Stimulated activated CD4-positive, alpha-beta T cell treated with anti-CD3 and anti-CD28 coated beads, Interleukin-15, amount 100 ng/mL, for 48 hours (primary cell): ENCODE data around the gene ITGBL1.

Source experiments
- DNase-seq, 2 donors: peaks; one replicate each; pipeline ENCODE4 v3.0.0-alpha.2; 2020; ENCODE audit warnings: low read depth in 2 of 2

Gene ITGBL1

DNA sequence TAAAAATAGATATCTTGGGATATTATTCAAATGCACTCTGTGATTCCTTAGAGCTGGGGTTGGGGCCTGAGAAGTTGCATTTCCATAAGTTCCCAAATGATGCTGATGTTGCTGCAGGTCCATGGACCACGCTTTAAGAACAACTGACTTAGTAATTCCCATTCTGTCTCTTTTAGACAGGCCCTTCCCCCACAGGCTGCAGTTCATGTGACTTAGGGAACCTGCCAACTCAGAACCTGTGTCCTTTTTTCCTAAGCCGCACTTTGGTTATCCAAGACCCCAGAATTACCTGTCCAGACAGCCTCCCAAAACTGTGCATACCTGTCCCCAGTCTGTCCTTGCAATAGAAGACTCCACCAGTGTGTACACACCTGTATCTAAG is 1.7 kb upstream of the ITGBL1 start:
- no peak for DNase-seq

DNA sequence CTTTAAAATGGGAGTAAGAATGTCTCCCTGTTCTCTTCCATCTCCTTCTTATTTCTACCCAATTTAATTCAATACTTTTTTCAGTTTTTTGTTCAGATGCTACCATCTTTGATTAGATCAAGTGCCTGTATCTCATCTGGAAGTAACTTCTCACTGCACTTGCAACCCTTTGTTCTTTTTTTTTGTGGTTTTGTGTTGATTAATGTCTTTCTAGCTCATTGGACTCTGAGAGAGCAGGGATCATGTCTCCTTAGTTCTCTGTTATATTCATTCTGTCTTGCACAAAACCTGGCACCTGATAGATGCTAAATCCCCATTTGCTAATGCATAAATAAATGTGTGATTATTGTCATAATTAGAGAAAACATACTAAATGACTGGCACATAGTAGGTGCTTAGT is 834 bp upstream of the ITGBL1 start:
- DNase-seq: no peak

DNA sequence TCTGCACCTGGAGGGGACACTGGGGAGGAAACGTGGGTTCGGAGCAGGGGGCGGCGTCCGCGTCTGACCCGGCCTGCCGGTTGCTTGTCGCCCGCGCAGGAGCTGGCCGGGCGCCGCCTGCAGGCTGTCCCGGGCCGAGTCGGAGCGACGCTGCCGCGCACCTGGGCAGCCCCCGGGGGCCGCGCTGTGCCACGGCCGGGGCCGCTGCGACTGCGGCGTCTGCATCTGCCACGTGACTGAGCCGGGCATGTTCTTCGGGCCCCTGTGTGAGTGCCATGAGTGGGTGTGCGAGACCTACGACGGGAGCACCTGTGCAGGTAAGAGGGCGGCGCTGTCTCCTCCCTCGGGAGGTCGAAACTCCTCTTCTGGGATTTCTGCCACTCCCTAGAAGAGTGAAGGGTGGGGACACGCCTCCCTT is 1.3 kb downstream of the ITGBL1 start:
- no peak for DNase-seq

DNA sequence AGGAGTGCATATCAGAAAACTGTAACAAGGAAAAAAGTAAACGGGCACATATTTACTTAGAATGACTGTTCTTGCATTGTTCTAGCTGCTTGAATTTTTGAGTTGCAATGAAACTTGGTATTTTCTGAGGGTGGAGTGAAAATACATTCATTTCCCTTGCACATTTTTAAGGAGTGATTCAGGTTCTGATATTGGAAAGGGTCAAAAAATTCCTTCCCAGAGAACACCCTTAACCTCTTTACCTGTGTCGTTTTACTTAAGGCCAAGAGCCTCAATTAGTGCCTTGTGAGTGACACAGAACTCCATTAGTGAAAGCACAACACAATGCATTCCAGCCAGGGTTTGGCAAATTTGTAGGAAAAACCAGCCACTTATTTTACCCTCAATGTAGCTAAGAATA is 2.3 kb downstream of the ITGBL1 start:
- no peak for DNase-seq

DNA sequence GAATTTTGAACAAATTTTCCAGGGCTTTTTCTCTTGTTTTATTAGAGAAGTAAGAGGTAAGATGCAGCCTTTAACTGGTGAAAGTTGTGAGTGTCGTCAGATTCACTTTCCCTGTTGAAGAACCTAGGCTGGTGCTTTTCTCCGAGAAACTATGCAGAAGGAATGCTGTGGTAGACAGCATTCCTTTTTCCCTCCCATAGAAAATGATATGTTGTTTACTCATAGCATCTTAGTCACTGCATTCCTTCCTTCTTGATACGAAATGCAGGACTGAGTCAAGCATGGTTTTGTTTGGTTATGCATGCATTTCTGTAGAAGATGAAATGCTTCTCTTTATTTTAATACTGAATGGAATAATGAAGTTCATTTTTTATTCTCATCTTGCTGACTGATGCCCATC is 3.4 kb downstream of the ITGBL1 start:
- no peak for DNase-seq

DNA sequence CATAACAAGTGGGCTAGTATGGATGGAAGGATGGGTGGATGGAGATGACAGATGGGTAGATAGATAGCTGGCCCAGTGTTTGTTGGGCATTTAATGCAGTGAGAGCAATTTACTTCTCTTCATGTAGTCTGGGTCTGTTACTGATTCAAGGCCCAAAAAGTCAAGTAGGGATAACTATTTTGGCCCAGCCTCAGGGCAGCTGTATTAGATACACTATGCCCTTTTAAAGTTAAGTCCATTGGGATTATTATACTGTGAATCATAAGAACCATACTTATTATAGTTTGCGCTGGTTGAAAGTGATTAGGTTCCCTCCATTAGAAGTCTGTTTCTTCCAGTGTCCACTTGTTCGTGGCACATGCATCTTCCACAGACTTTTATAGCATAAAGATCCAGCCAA is 4.7 kb downstream of the ITGBL1 start:
- no peak for DNase-seq

DNA sequence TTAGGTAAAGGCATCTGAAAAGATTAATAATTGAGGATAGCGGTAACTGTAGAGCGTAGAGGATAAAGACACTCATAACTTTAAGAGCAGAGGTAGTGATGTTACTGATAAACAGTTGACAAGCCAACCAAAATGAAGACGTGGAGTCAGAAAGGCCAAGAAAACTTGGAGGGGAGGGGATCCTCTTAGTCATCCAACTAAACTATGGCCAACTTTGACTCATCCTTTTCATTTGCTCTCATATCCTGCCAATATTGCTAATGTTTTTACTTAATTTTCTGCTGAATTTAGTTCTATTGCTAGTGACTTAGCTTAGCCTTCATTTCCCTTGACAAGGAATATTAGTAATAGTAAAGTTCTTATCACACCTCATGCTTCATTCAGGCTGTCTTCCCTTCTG is 13.4 kb downstream of the ITGBL1 start:
- DNase-seq: no peak

DNA sequence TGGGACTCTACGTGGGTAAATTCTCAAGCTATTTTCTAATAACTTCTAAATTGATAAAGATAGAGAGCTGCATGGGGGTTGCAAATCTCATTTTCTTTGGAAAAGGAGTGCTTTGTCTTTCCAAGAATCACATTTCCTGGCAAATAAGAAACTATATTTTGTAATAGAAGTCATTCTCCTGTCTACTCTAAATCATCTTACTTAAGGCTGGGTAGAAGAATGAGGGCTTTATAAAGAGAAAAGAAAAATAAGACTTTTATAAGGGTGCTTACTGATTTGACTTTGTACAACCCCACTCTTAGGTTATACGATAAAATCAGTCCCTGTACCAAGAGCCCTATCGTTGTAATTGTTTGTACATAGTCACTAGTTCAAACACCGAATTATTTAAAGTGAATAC is 14.9 kb downstream of the ITGBL1 start:
- no peak for DNase-seq

DNA sequence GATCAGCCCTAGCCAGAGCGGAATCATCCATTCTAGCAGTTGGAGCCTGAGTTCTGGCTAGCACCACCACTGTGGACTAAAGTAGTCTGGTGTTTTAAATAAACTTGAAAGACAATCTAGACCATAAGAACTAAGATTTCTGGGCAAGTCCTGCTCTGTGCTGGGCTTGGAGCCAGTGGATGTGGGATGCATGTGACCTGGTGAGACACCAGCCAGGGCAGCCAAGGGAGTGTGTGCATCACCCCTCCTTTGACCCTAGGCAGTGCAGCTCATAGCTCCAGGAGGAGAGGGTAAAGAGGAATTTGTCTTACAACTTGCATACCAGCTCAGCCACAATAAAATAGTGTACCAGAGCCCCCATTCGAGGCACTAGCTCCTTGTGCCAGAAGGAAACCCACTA is 21.0 kb downstream of the ITGBL1 start:
- DNase-seq: no peak

DNA sequence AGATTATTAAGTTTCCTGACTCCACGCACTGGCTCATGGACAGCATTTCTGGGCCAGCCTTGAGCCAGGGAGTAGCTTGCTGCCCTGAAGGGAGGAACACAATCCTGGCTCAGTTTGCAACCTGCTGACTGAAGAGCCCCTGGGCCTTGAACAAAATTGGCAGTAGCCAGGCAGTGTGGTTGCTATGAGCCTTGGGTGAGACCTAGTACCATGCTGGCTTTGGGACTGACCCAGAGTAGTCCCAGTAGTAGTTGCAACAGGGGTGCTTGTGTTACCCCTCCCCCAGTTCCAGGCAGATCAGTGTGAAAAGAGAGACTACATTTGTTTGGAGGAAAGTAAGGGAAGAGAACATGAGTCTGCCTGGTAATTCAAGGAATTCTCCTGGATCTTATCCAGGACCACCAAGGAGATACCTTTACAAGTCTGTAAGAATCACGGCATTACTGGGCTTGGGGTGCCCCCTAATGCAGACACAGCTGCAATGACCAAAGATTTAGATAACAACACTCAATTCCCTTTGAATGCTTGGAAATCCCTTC is 22.0 kb downstream of the ITGBL1 start:
- no peak for DNase-seq

DNA sequence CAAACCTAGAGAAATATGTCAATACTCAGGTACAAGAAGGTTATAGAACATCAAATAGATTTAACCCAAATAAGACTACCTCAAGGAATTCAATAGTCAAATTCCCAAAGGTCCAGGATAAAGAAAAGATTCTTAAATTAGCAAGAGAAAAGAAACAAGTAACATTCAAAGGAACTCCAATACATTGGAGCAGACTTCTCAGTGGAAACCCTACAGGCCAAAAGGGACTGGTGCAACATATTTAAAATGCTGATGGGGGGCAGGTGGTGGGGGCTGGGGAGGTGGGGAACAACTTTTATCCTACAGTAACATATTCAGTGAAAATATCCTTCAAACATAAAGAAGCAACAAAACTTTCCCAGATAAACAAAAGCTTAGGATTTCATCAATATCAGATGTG is 23.1 kb downstream of the ITGBL1 start:
- DNase-seq: no peak

DNA sequence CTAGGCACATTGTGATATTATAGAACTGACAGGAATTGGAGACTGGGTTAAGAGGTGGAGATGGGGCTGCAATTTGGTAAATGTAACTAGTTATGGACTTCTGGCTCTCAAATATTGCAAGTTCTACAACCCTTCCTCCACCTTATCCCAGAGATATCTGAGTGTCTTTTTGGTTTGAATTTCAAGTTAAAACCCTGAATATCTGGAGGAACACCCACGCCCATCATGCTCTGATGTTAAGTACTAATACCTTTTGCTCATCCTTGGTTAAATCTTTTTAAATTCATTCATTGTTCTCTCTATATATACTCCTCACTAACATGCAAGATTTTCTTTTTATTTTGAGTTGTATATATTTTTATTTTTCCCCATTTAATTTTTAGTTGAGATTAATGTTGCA is 28.9 kb downstream of the ITGBL1 start:
- DNase-seq: no peak

DNA sequence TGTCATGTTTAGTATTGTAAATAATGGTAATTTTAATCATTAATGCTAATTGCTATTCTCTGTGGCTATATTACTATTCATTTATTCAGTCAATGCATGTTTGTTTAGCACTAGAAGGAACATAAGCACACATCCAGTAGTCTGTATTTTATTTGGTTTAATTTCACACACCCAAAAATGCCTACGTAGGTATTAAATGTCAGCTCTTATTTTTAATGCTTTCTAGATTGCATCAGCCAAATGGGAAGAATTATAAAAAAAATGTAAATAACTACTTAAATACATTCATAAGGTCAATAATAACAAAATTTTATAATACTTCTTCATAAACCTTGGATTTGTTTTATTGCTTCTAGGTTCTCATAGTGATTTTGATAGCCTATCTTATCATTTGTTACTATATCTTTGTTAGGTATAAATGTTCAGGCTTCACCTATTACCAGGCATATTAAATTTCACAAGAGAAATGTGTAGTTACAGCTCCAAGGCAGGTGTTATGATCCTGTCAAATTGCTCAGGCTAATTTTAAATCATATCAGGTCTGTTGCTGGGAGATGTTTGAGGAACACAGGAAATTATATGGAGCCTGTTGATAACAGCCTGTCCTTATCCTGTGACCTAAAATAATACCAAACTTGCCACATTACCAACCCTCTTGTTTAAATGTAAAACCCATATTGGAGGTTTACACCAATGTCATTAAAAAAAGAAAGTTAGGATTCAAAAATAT is 34.4 kb downstream of the ITGBL1 start:
- no peak for DNase-seq

DNA sequence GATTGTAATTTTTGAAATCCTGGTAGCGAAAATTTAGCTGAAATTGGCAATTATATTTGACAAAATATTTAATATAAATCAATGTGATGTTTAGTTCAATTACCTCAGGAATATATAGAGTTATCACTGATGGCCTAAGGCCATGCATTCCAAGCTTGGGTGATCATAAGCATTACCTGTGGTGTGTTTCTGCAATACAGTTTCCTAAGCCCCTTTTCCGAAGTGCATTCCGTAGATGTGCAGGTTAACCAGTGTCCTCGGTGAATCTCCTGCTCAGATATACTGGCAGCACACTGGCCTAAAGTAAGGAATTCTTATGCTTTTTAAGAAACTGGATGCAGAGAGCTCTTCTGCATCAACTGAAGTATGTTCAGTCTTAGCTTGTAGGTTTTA is 35.0 kb downstream of the ITGBL1 start:
- no peak for DNase-seq

DNA sequence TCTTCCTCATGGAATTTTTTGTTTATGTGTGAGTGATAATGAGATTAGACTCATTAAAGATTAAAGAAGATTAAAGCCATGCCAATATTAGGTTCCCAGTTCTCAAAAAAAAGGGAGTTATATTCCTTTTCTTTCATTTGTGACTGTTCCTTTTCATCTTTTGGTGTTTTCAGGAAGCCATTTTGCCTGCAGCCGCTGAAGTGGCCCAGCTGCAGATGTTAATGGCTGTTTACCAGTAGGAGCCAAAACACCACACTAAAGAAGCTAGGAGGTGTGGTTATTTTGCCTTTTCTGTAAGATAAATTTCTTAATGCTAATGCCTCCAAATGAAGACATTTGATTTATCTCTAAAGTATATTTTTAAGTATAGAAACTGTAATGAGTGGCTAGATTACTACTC is 36.3 kb downstream of the ITGBL1 start:
- DNase-seq: no peak

DNA sequence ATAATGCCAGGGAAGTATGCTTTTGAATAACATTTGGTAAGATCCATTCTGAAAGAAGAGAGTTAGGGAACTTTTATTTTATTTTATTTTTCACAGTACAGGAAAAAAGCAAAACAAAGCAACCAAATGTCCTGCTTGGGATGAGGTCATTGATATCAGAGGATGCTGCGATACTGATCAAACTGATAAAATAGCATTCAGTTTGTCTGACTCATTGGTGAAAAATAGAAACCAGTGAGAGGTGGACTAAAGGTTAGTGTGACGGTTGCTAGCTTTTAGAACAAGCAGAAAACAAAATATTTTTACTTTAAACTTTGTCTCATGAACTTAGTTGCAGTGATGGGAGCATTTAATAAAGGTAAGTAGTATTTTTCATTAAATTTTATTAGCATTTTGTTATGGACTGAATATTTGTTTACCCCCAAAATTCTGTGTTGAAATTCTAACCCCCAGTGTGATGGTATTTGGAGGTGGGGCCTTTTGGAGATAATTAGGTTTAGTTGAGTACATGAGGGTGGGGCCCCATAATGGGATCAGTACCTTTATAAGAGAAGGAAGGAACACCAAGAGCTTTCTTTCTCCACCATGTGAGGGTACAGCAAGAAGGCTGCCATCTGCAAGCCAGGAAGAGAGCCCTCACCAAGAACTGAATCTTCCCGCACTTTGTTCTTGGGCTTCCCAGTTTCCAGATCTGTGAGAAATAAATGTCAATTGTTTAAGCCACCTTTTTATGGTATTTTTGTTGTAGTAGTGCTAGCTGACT is 37.3 kb downstream of the ITGBL1 start:
- no peak for DNase-seq

DNA sequence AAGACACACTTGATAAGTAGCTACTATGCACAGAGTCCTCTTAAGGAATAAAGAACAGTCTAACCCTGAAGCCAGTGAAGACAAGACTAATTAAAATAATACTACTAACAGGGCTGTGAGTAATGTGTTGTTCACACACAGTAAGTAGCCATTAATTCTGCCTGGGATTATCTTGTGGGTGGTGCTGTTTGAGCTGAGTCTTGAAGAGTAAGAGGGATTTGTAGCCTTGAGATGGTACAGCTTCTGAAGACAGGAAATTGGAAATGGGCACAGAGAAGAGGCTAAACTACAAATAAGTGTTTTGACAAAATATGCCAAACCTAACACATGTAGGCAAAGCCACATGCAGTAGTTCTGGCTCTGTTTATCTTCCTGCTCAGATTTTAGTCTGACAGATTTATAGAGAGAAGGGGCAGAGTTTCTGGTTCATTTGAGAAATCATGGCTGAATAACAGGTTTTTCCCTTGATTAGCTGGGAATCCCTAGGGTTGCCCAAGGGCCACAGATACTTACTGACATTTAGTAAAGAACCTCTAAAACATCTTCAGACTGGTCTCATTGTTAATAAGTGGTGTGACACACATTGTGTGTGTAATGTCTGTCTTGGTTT is 38.0 kb downstream of the ITGBL1 start:
- no peak for DNase-seq

DNA sequence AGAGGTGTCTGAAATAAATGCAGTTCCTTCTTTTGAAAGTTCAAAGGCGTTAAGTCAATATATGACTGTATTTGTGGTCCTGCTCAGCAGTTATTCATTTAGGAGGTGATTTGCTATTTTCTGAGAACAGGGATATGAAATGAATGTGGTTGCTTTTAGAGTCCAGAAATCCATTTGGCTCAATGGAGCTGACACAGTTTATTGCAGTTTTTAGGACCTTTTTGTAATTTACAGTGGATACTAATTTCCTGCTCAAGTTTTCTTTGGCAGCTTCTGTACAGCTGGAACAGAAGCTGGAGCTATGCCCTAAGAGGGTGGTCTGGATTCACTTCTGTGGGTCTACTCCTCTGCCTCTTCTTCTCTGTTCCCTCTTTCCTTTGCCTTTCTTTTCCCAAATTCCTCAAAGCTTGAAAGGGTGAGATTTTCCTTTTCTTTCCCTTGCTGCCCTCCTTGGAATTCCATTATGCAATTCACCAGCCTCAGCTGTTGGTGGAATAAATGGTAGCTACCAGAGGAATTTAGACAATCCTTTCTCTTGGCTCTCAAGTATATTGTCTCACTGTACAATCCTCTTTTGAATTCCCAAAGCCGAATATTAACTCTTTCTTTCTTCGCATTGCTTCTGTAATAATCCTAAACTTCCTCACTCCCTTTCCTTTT is 39.9 kb downstream of the ITGBL1 start:
- no peak for DNase-seq

DNA sequence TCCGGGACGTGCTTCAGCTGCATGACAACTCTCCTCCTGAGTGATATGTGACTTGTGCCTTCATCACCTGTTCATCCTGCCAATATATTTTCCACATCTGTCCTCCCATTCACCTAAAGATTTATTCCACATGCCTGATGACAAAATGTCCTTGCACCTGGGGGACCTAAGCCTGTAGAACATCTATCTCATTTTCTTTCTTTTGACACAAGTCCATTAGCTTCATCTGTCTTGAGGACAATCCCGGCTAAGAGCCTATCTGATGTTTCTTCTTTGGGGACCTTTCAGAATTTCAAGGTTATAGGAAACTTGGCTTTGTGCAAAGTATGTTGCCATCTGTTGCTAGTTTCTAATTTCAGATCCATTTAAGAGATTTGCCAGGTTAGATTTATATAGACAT is 41.1 kb downstream of the ITGBL1 start:
- DNase-seq: no peak

DNA sequence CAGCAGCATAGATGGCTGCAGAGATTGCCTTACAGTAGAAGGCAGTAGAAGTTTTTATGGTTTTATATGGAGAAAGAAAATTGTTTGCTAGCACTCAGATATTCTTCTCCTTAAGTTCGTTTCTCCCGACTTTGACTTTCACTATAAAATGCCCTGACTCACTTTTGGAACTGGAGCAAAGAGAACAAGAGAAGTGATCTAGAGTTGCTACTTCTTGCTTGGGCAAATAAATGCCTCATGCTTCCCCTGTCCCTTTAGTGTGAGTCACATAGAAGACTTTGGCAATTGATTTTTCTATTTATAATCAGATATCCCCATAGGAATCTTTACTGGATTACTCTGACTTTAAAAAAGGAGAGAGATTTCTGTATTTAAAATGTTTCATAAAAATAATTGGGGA is 46.9 kb downstream of the ITGBL1 start:
- DNase-seq: no peak

DNA sequence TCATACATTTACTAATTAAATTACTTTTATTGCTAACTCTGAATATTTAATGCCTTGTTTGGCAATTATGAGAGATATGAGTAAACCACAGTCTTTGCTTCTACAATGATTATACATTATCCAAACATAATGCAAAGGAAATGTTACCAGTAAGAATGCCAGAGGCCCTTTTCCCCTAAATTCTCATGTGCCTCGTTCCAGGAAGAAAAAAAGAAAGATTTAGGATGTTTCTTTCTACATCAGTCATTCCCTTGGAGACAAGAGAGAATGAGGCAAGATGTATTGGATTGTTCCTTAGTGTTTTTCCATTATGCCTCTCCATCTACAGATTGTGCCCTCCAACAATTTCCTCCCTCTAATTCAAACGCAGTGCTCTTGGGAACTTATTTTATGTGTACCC is 50.1 kb downstream of the ITGBL1 start:
- no peak for DNase-seq

DNA sequence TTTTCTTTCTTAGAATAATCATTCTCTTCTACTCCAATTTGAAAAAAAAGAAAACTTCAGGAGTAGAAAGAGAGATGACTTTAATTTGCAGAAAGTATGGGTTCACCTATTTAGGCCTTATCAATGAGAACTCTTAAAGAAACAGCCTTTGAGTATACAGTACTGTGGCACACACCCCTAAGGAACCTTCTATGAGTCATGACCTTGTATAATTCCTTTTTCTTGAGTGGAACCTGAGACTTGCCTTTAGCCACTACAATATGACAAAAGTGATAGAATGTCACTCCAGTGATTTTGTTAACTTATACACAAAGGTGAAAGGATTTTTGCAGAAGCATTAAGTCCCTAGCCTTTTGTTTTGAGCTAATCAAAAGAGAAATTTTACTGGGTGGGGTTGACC is 58.7 kb downstream of the ITGBL1 start:
- DNase-seq: no peak
